GM12878 (cell line): ENCODE data around the gene CES4A. TPM values are rescaled to one million over a fixed set of nuclear protein-coding genes. Genes with fewer than 3 reads are reported as not detected.

Experiments
- ATAC-seq: fragments of 200-7000 bp; cut with Tn5 transposase; 3 replicates; pipeline ENCODE4 v1.9.1; 2020; ENCODE audit warnings: mild to moderate bottlenecking, moderate library complexity
- BruUV-seq: library from RNA; stranded (reverse); fragments of 400-500 nt; replicated peaks from 2 replicates; lab custom pipeline; 2021; lab: Mats Ljungman, UMichigan
- CTCF ChIA-PET: fragments of 300-600 bp; sonication (Branson Sonifier 250); formaldehyde crosslinking; extraction: SDS; loops from one replicate; lab custom pipeline; 2021; ENCODE audit warnings: inconsistent platforms; lab: Yijun Ruan, JAX
- POLR2A ChIA-PET: fragments of 350-600 bp; formaldehyde crosslinking; extraction: SDS; loops from one replicate; lab custom pipeline; 2021; ENCODE audit warnings: inconsistent platforms; lab: Charles Lee
- RAD21 ChIA-PET: fragments of 300-600 bp; sonication (Branson Sonifier 250); formaldehyde crosslinking; loops from one replicate; lab custom pipeline; 2023; ENCODE audit warnings: antibody characterized with exemption; ENCODE audit not compliant: unreplicated experiment; lab: Charles Lee
- SMC1A ChIA-PET: fragments of 300-600 bp; sonication (Branson Sonifier 250); formaldehyde crosslinking; loops from one replicate; lab custom pipeline; 2023; ENCODE audit not compliant: unreplicated experiment, uncharacterized antibody; lab: Charles Lee
- DNase-seq: peaks from one replicate; pipeline ENCODE4 v3.0.0-alpha.2; 2011; ENCODE audit warnings: low read depth, low spot score
- FAIRE-seq: peaks from 3 replicates; lab custom pipeline; 2011; peaks lifted over from hg19 to GRCh38; lab: Jason Lieb, UNC
- H2AFZ ChIP-seq: 2 replicates; pipeline ENCODE4 v1.6.0; 2011; ENCODE audit warnings: low read depth, low read length, control low read depth; ENCODE audit not compliant: control insufficient read depth
- H3K27ac ChIP-seq: 2 replicates; pipeline ENCODE4 v1.5.1; 2011; ENCODE audit warnings: control low read depth; ENCODE audit not compliant: control insufficient read depth, insufficient read depth
- H3K27me3 ChIP-seq, 2 experiments: replicated peaks in 1 of 2; 2 replicates each; pipeline versions ENCODE4 v1.6.0 to v1.6.1; 2011; ENCODE audit warnings: low read length in 1 of 2; ENCODE audit not compliant: control insufficient read depth in 2 of 2, insufficient read depth in 2 of 2
- H3K36me3 ChIP-seq, 2 experiments: 2 replicates each; pipeline ENCODE4 v1.5.1; 2011; ENCODE audit warnings: low read length in 1 of 2; ENCODE audit not compliant: control insufficient read depth in 2 of 2, insufficient read depth in 2 of 2
- H3K4me1 ChIP-seq: 2 replicates; pipeline ENCODE4 v1.6.1; 2011; ENCODE audit warnings: mild to moderate bottlenecking, low read length, moderate library complexity, mixed read lengths; ENCODE audit not compliant: control insufficient read depth, insufficient read depth
- H3K4me2 ChIP-seq: 2 replicates; pipeline ENCODE4 v1.6.0; 2011; ENCODE audit warnings: control low read depth; ENCODE audit not compliant: control insufficient read depth, insufficient read depth
- H3K4me3 ChIP-seq: fragments of 200-600 bp; sonication (generic); 2 replicates; pipeline ENCODE4 v1.5.1; 2016
- H3K79me2 ChIP-seq: 2 replicates; pipeline ENCODE4 v1.6.0; 2011; ENCODE audit warnings: low read length; ENCODE audit not compliant: control insufficient read depth, insufficient read depth
- H3K9ac ChIP-seq: 2 replicates; pipeline ENCODE4 v1.8.0; 2011; ENCODE audit warnings: low read length, control low read depth, mixed read lengths; ENCODE audit not compliant: control insufficient read depth, insufficient read depth
- H3K9me3 ChIP-seq: replicated peaks from 3 replicates; pipeline ENCODE4 v1.5.1; 2011; ENCODE audit warnings: mild to moderate bottlenecking, low read length; ENCODE audit not compliant: control insufficient read depth, insufficient read depth
- H4K20me1 ChIP-seq: 2 replicates; pipeline ENCODE4 v1.6.0; 2011; ENCODE audit not compliant: control insufficient read depth, insufficient read depth
- CHD4 ChIP-seq: fragments of 200-600 bp; sonication (generic); IDR thresholded peaks from 2 replicates; pipeline ENCODE4 v1.6.1; 2016; ENCODE audit warnings: mild to moderate bottlenecking
- DPF2 ChIP-seq: fragments of 450-650 bp; IDR thresholded peaks from 2 replicates; pipeline ENCODE4 v1.6.1; 2017; ENCODE audit warnings: mild to moderate bottlenecking
- NBN ChIP-seq: fragments of 450-650 bp; IDR thresholded peaks from 2 replicates; pipeline ENCODE4 v1.6.1; 2016
- SMC3 ChIP-seq: IDR thresholded peaks from 2 replicates; pipeline ENCODE4 v1.6.1; 2011; ENCODE audit warnings: low read length, improper control_type of control experiment, borderline replicate concordance
- TCF3 ChIP-seq: IDR thresholded peaks from 2 replicates; pipeline ENCODE4 v1.6.1; 2012; ENCODE audit warnings: low read depth, mild to moderate bottlenecking, low read length, borderline replicate concordance; ENCODE audit not compliant: insufficient read depth
- TCF7 ChIP-seq: IDR thresholded peaks from 2 replicates; pipeline ENCODE4 v1.6.1; 2014; ENCODE audit warnings: antibody characterized with exemption, borderline replicate concordance
- WGBS: methylation state at CpG from one replicate; pipeline ENCODE4 v1.1.6; 2016; ENCODE audit warnings: low lambda C conversion rate; ENCODE audit not compliant: insufficient replicate concordance, insufficient coverage; ENCODE audit errors: missing lambda C conversion rate; 5-methylcytosine and 5-hydroxymethylcytosine counted together
- in situ Hi-C: fragments of 300-500 bp; cut with MboI; formaldehyde crosslinking; loops from 9 replicates; pipeline ENCODE4 v1.14.3; 2018; ENCODE audit warnings: mixed read lengths
- intact Hi-C: fragments of 100-400 bp; cut with micrococcal nuclease; formaldehyde crosslinking; loops from one replicate; pipeline ENCODE4 v1.14.2; 2022; ENCODE audit not compliant: unreplicated experiment
- polyA plus RNA-seq, 11 experiments: library from polyadenylated mRNA; depleted of rRNA in 4 of 11; unstranded in 6 of 11; stranded (reverse) in 5 of 11; fragments of >200 nt; fragmentation: Nextera tagmentation in 4 of 11; fragmentation: Illumina TruSeq in 1 of 11; extraction: Ambion mirVana in 4 of 11; extraction: Trizol in 1 of 11; gene quantifications; 1 replicate in 1 of 11; 2 replicates in 10 of 11; pipeline versions ENCODE4 v1.2.1 to v1.2.3, GENCODE V29; 2011 to 2016; ENCODE audit warnings: inconsistent platforms in 2 of 11, missing spikeins in 2 of 11, low read depth in 1 of 11
- total RNA-seq, 4 experiments: library from RNA; depleted of rRNA in 3 of 4; stranded (reverse); fragments of >200 nt in 3 of 4; fragmentation: Illumina TruSeq in 1 of 4; extraction: Trizol in 1 of 4; gene quantifications; 2 replicates each; pipeline versions ENCODE4 v1.2.1 to v1.2.3, GENCODE V29; 2013 to 2021
- TF ChIP-seq, protein P1 (sequence below), 3 experiments: IDR thresholded peaks in 2 of 3; conservative IDR thresholded peaks in 1 of 3; 2 replicates each; pipeline ENCODE4 v1.5.1; 2011; ENCODE audit warnings: low read depth in 3 of 3, low read length in 3 of 3, mild to moderate bottlenecking in 3 of 3, control low read depth in 2 of 3, moderate library complexity in 2 of 3, inconsistent platforms in 1 of 3, mixed read lengths in 1 of 3; ENCODE audit not compliant: control insufficient read depth in 2 of 3, insufficient read depth in 1 of 3; ENCODE audit errors: extremely low read depth in 1 of 3

CES4A gene
- total and polyA plus RNA-seq, 10 of the 15 experiments (the other 5 are each of a cell fraction or from before 2014, with no cell fraction given) = 0.05 to 5.0 (median 2.1) TPM

DNA sequence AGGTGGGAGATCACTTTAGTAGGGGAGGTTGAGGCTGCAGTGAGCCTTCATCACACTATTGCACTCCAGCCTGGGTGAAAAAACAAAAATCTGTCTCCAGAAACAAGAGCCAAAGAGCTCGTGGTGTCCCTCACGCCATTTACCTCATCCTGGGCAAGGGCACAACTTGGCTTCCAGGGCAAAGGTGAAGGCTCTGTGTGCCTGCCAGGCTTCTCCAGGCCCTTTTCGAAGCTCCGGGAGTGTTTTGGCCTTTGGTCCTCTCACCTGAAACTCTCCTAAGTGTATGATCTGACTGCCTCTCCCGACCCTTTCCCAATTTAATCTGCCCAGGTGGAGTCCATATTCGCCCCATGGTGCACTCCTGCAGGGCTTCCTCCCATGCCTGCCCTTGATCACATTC, 38.9 kb upstream of the CES4A start:
- H2AFZ ChIP-seq = no peak overlapping the region
- H3K4me2 ChIP-seq = no peak overlapping the region
- in situ Hi-C loops = no loop called here
- H3K9ac ChIP-seq = no peak overlapping the region
- peaks cover 19% of the 10 kb centered on the region for H3K4me1 ChIP-seq
- intact Hi-C loops = no loop called here
- TF ChIP-seq DPF2 (no peak), CHD4 (no peak), TCF3 (no peak), TCF7 (no peak), NBN (no peak), SMC3 (no peak)
- TF ChIP-seq, protein P1, sequence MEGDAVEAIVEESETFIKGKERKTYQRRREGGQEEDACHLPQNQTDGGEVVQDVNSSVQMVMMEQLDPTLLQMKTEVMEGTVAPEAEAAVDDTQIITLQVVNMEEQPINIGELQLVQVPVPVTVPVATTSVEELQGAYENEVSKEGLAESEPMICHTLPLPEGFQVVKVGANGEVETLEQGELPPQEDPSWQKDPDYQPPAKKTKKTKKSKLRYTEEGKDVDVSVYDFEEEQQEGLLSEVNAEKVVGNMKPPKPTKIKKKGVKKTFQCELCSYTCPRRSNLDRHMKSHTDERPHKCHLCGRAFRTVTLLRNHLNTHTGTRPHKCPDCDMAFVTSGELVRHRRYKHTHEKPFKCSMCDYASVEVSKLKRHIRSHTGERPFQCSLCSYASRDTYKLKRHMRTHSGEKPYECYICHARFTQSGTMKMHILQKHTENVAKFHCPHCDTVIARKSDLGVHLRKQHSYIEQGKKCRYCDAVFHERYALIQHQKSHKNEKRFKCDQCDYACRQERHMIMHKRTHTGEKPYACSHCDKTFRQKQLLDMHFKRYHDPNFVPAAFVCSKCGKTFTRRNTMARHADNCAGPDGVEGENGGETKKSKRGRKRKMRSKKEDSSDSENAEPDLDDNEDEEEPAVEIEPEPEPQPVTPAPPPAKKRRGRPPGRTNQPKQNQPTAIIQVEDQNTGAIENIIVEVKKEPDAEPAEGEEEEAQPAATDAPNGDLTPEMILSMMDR (IDR thresholded peaks at IDR 0.05 in 2 of 3, conservative IDR thresholded peaks at IDR 0.05 in 1 of 3; ENCODE audit: control insufficient read depth in 2 of 3, extremely low read depth in 1 of 3, insufficient read depth in 1 of 3, low read depth in 3 of 3, low read length in 3 of 3) = no peak
- 95% methylated on average over 6 of the region's 6 CpGs for WGBS
- no peak overlapping the region for H3K4me3 ChIP-seq
- ATAC-seq (no peak), DNase-seq (no peak), FAIRE-seq (no peak)
- H3K79me2 ChIP-seq = no peaks in the 10 kb centered on the region
- no peaks in the 10 kb centered on the region for H3K36me3 ChIP-seq
- ChIA-PET SMC1A (no interaction called here), CTCF (interaction anchor here (1.1 to 1.5 kb wide), 2 partner anchors 11 to 27 kb away, joined by 4 to 5 read pairs; partner anchors contain the start of gene CES3), RAD21 (interaction anchor here (1.3 kb wide), 1 partner anchor 64 kb away, joined by 4 read pairs; no protein-coding TSS in a partner anchor), POLR2A (interaction anchor here (0.6 kb wide), 2 partner anchors 101 to 477 kb away, joined by 3 to 7 read pairs; no protein-coding TSS in a partner anchor)
- no peak overlapping the region for H3K27ac ChIP-seq
- no TSS peak for BruUV-seq
- H4K20me1 ChIP-seq = no peaks in the 10 kb centered on the region
- H3K27me3 ChIP-seq = no peaks in the 10 kb centered on the region
- no peaks in the 10 kb centered on the region for H3K9me3 ChIP-seq
